GM19193 (cell line): ENCODE data around the gene CDK19.

ENCODE experiments used
- POLR2A ChIP-seq: IDR thresholded peaks from 4 replicates; pipeline ENCODE4 v1.6.1; 2011; ENCODE audit not compliant: insufficient read depth, insufficient read length; ENCODE audit errors: extremely low read depth

CDK19 gene

GRCh38 chr6:110645685-110646418 is 169.4 kb downstream of the CDK19 start:
- TF ChIP-seq POLR2A = no peak

DNA sequence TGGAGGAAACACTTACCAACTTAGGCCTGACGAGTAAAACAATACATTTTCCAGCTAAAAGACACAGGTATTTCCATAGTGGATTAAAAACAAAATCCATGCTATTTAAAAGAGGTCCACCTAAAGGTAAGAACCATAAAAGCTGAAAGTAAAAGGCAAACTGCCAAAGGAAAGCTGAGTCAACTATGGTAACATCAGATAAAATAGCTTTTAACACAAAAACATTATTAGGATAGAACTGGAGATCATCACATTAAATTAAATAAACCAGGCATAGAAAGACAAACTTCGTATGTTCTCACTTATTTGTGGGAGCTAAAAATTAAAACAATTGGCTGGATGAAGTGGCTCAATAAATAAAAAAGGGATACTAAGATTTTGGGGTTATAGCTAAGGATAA is 172.1 kb downstream of the CDK19 start:
- TF ChIP-seq POLR2A = no peak

DNA sequence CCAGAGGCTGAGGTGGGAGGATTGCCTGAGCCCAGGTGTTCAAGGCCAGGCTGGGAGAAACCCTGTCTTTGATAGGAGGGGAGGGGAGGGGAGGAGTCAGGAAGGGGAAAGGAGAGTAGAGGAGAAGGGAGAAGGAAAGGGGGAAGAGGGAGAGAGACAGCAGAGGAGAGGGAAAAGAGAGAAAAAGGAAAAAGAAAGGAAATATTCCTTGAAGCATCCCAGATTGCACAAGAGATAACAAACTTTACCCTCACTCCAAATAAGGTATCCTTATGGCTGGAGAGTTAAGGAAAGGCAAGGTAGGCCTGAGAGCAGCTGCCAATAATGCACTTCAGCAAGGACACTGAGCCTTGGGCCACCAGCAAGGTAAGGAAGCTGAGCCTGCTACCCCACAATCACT is 172.6 kb downstream of the CDK19 start:
- TF ChIP-seq POLR2A = no peak

DNA sequence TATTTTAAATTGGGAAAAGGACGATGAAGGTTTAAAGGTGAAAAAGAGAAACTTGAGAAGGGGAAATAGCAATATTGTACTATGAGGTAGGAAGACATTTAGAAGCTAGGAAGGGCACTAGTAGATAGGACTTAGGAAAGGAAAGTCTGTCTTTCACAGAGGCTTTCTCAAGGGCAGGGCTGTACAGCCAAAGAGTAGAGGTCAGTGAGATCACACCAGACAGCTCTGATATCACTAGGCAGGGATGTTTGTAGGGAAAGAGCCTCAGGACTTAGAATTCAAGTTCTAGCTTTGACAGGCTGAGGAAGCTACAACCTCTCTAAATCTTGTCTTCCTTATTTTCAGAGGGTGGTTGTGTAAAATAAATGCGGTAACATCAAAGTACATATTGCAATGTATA is 178.5 kb downstream of the CDK19 start:
- no peak for TF ChIP-seq POLR2A

GRCh38 chr6:110635096-110635495 is 180.2 kb downstream of the CDK19 start:
- no peak for TF ChIP-seq POLR2A

- no peak for TF ChIP-seq POLR2A
Measured at GRCh38 chr6:110633731-110634213, 181.5 kb downstream of the CDK19 start.

DNA sequence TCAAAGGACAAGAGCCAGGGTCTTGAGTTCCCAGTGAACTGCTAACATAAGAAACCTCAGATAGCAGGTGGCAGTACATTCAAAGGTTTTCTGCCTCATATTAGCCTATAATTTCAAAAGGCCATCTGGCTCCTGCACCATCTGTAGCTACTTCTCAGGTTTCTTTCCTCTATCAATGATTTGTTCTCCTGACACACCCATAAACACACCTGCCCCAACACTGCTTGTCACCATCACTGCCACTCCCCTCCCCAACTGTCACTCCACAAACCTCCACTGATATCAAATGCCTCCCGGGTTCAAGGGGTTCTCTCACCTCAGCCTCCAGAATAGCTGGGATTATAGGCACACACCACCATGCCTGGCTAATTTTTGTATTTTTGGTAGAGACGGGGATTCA is 186.1 kb downstream of the CDK19 start:
- no peak for TF ChIP-seq POLR2A

GRCh38 chr6:110628330-110628729 is 186.9 kb downstream of the CDK19 start:
- no peak for TF ChIP-seq POLR2A

- TF ChIP-seq POLR2A = no peak
Measured at GRCh38 chr6:110626442-110626841, 188.8 kb downstream of the CDK19 start.

GRCh38 chr6:110625883-110626282 is 189.4 kb downstream of the CDK19 start:
- TF ChIP-seq POLR2A = no peak

DNA sequence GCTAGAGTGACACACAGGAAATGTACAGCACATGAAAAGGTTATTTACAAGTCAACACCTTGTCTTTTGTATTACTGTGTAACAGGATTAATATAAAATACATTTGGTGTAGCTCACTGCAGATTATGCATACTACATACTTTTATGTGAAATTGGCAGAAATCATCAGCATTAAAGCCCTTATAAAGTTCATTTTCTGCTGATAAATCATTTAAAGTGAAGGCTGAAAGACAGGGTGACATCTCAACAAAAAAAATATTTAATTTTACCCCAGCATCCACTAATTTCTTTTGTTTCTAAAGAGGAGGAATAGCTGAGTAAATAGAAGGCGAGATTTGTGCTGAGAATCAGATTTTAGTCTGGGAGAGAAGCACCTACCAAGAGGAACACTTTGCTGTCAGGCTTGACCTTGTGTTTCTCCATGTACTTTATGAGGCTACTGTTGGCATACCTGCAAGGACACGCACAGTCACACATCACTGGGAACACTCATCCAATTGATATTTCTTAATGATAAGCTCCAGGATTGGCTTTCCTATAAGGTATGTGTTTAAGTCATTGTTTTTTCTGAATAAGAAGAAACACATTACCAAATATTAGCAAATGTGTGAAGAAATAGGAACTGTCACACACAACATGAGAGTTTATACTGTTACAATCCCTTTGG is 192.2 kb downstream of the CDK19 start:
- no peak for TF ChIP-seq POLR2A

- no peak for TF ChIP-seq POLR2A
Measured at GRCh38 chr6:110621061-110621460, 194.2 kb downstream of the CDK19 start.

DNA sequence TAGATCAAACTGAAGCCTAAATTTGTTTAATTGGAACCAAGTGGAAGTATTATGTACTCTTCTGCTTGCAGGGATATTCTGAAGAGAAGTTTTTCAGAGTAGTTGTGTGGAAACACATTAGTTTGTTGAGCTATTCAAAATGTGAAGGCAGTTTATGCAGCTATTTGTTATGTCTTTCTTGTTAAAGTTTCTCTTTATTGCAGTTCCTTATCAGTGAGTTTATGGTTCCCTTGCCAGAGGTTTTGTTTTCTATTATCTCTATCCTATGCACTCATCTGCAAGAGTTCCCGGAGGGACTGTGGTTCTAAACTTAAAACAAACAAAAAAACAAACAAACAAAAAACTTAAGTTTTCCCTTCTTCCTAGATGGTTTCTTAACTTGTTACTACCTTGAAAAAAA is 195.2 kb downstream of the CDK19 start:
- TF ChIP-seq POLR2A = no peak

DNA sequence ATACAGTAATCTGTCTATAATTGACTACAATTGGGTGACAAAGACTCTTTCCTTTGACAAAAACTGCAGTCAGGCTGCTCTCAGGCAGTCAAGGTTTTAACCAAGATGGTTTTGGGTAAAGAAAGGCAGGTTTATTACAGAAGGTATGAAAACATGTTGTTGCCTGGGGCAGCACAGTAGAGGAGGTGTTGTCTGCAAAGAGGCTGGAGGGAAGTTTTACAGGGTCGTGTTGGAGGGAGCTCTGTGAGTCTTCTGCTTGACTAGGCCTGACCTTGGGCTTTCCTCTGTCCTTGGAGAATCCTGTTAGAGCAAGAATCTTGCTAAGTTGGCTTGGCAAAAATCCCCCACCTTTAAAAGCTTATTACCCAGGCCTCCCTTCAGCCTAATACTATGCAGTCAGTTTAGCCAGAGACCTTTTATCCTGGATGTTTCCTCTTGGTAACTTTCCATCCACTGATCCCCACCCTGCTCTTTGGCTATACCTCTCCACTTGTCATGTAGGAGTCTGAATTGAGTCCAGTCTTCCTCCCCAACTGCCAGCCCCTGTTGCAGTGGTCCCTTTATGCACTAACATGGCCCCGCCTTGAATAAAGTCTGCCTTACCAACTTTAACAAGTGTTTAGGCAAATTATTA is 195.9 kb downstream of the CDK19 start:
- TF ChIP-seq POLR2A = no peak

GRCh38 chr6:110618591-110619267 is 196.5 kb downstream of the CDK19 start:
- no peak for TF ChIP-seq POLR2A
